IMR-90 (cell line): ENCODE measurements around the gene JADE2. TPM values are rescaled to one million over a fixed set of nuclear protein-coding genes. Genes with fewer than 3 reads are reported as not detected.
"Not testable (repeated sequence)": the region's sequence is repeated elsewhere in the genome, so short reads cannot be mapped to it uniquely, and the experiment has no call there.

Experiments
- ATAC-seq: fragments of 200-7000 bp; cut with Tn5 transposase; 2 replicates; pipeline ENCODE4 v1.9.1; 2020; ENCODE audit warnings: low read depth, mild to moderate bottlenecking, moderate library complexity
- BruUV-seq: library from RNA; stranded (reverse); fragments of 400-500 nt; replicated peaks from 2 replicates; lab custom pipeline; 2021; lab: Mats Ljungman, UMichigan
- CTCF ChIA-PET: fragments of 300-600 bp; formaldehyde crosslinking; extraction: SDS; loops from one replicate; lab custom pipeline; 2021; ENCODE audit warnings: antibody characterized with exemption; lab: Yijun Ruan, JAX
- POLR2A ChIA-PET: fragments of 300-600 bp; sonication (Branson Sonifier 250); formaldehyde crosslinking; loops from one replicate; lab custom pipeline; 2022; ENCODE audit warnings: antibody characterized with exemption; ENCODE audit not compliant: unreplicated experiment; lab: Charles Lee
- DNase-seq: peaks from one replicate; pipeline ENCODE4 v3.0.0; 2013
- H2AFZ ChIP-seq: replicated peaks from 2 replicates; pipeline ENCODE3; 2013; ENCODE audit warnings: low read length, mild to moderate bottlenecking; ENCODE audit not compliant: poor library complexity
- H2AK5ac ChIP-seq: 2 replicates; pipeline ENCODE4 v1.6.1; 2013; ENCODE audit warnings: low read depth, low read length, inconsistent platforms
- H2AK9ac ChIP-seq: replicated peaks from 2 replicates; pipeline ENCODE3; 2013; ENCODE audit warnings: mild to moderate bottlenecking, low read depth, low read length, moderate library complexity; ENCODE audit not compliant: poor library complexity
- H2BK120ac ChIP-seq: 2 replicates; pipeline ENCODE4 v1.6.1; 2013; ENCODE audit warnings: low read depth, low read length, inconsistent platforms
- H2BK15ac ChIP-seq: 3 replicates; pipeline ENCODE4 v1.6.1; 2013; ENCODE audit warnings: low read depth, low read length, inconsistent platforms
- H2BK20ac ChIP-seq: 2 replicates; pipeline ENCODE4 v1.6.1; 2013; ENCODE audit warnings: low read depth, mild to moderate bottlenecking, inconsistent platforms, low read length, moderate library complexity
- H2BK5ac ChIP-seq: 2 replicates; pipeline ENCODE4 v1.6.1; 2013; ENCODE audit warnings: mild to moderate bottlenecking, low read depth, low read length, inconsistent platforms; ENCODE audit not compliant: poor library complexity, severe bottlenecking
- H3K14ac ChIP-seq: replicated peaks from 2 replicates; pipeline ENCODE4 v1.6.1; 2013; ENCODE audit warnings: low read depth, low read length, inconsistent platforms
- H3K18ac ChIP-seq: 2 replicates; pipeline ENCODE4 v1.6.1; 2013; ENCODE audit warnings: low read depth, low read length, control low read depth
- H3K23ac ChIP-seq: 2 replicates; pipeline ENCODE4 v1.6.1; 2013; ENCODE audit warnings: low read depth, low read length, inconsistent platforms
- H3K27ac ChIP-seq: 2 replicates; pipeline ENCODE4 v1.5.1; 2013; ENCODE audit warnings: mild to moderate bottlenecking, control low read depth, low read length; ENCODE audit not compliant: insufficient read depth
- H3K27me3 ChIP-seq: 2 replicates; pipeline ENCODE4 v1.6.1; 2013; ENCODE audit warnings: low read length; ENCODE audit not compliant: control insufficient read depth, insufficient read depth
- H3K36me3 ChIP-seq: 2 replicates; pipeline ENCODE4 v1.6.1; 2013; ENCODE audit warnings: low read length, mixed read lengths; ENCODE audit not compliant: control insufficient read depth, insufficient read depth
- H3K4ac ChIP-seq: 2 replicates; pipeline ENCODE4 v1.6.1; 2013; ENCODE audit warnings: low read depth, low read length, inconsistent platforms
- H3K4me1 ChIP-seq: 2 replicates; pipeline ENCODE4 v1.6.1; 2013; ENCODE audit warnings: low read length, mixed read lengths; ENCODE audit not compliant: control insufficient read depth, insufficient read depth
- H3K4me2 ChIP-seq: 2 replicates; pipeline ENCODE4 v1.6.1; 2013; ENCODE audit warnings: low read depth, mild to moderate bottlenecking, control low read depth, low read length, moderate library complexity
- H3K4me3 ChIP-seq: 2 replicates; pipeline ENCODE4 v1.5.1; 2013; ENCODE audit warnings: low read depth, mild to moderate bottlenecking, control low read depth, low read length, moderate library complexity; ENCODE audit not compliant: insufficient read depth
- H3K56ac ChIP-seq: 2 replicates; pipeline ENCODE4 v1.6.1; 2013; ENCODE audit warnings: low read length, inconsistent platforms; ENCODE audit not compliant: insufficient read depth; ENCODE audit errors: extremely low read depth
- H3K79me1 ChIP-seq, 2 experiments: 2 replicates each; pipeline ENCODE4 v1.6.1; 2013; ENCODE audit warnings: low read length in 2 of 2, inconsistent platforms in 1 of 2, low read depth in 1 of 2
- H3K9ac ChIP-seq: 2 replicates; pipeline ENCODE4 v1.6.1; 2013; ENCODE audit warnings: low read depth, low read length, control low read depth
- H3K9me1 ChIP-seq: 2 replicates; pipeline ENCODE4 v1.6.1; 2013; ENCODE audit warnings: low read length, inconsistent platforms; ENCODE audit not compliant: insufficient read depth
- H3K9me3 ChIP-seq: 2 replicates; pipeline ENCODE4 v1.6.1; 2013; ENCODE audit warnings: low read length; ENCODE audit not compliant: control insufficient read depth, insufficient read depth
- H4K20me1 ChIP-seq: 2 replicates; pipeline ENCODE4 v1.6.1; 2013; ENCODE audit warnings: low read length, inconsistent platforms; ENCODE audit not compliant: insufficient read depth
- H4K5ac ChIP-seq: 2 replicates; pipeline ENCODE4 v1.6.1; 2013; ENCODE audit warnings: mild to moderate bottlenecking, low read depth, low read length, control low read depth
- H4K8ac ChIP-seq, 2 experiments: 2 replicates each; pipeline ENCODE4 v1.6.1; 2013; ENCODE audit warnings: low read depth in 2 of 2, low read length in 2 of 2, control low read depth in 1 of 2, inconsistent platforms in 1 of 2
- H4K91ac ChIP-seq: 2 replicates; pipeline ENCODE4 v1.6.1; 2013; ENCODE audit warnings: low read depth, low read length, inconsistent platforms; ENCODE audit not compliant: insufficient read depth
- WGBS, 2 experiments: methylation state at CpG; one replicate each; pipeline versions ENCODE4 v1.1.5 to v1.1.7; 2013; ENCODE audit warnings: missing lambda C conversion rate in 2 of 2; ENCODE audit not compliant: insufficient read length in 1 of 2; ENCODE audit errors: extremely low coverage in 2 of 2; 5-methylcytosine and 5-hydroxymethylcytosine counted together
- dilution Hi-C: fragments of 300-500 bp; cut with HindIII; formaldehyde crosslinking; loops from one replicate; pipeline ENCODE4 v1.14.3; 2018; ENCODE audit warnings: low sequenced_read_pairs; ENCODE audit not compliant: unreplicated experiment
- in situ Hi-C: fragments of 300-500 bp; cut with MboI; formaldehyde crosslinking; loops from 3 replicates; pipeline ENCODE4 v1.14.3; 2019; ENCODE audit warnings: low sequenced_read_pairs, inconsistent platforms, mixed read lengths
- intact Hi-C: fragments of 100-400 bp; cut with micrococcal nuclease; formaldehyde crosslinking; loops from 2 replicates; pipeline ENCODE4 v1.10.0; 2022
- polyA plus RNA-seq, 3 experiments: library from polyadenylated mRNA; depleted of rRNA; stranded (reverse); fragments of >200 nt; gene quantifications; 2 replicates each; pipeline ENCODE4 v1.2.3, GENCODE V29; 2012; ENCODE audit warnings: low replicate concordance in 1 of 3
- total RNA-seq: library from RNA; depleted of rRNA; stranded (reverse); fragments of >200 nt; gene quantifications from 2 replicates; pipeline ENCODE4 v1.2.3, GENCODE V29; 2012

JADE2 gene
- total and polyA plus RNA-seq, 2 of the 4 experiments (the other 2 are of a cell fraction): 13.3 to 14.9 TPM

DNA sequence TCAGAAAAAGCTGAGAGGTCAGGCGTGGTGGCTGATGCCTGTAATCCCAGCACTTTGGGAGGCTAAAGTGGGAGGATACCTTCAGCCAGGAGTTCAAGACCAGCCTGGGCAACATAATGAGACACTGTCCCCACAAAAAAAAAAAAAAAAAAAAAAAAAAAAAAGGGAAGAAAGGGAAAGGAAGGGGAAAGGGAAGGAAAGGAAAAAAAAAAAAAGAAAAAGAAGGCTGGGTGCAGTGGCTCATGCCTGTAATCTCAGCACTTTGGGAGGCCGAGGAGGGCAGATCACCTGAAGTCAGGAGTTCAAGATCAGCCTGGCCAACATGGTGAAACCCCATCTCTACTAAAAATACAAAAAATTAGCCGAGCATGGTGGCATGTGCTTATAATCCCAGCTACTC, 74.3 kb downstream of the JADE2 start:
- H3K4me2 ChIP-seq, H3K14ac ChIP-seq, H3K36me3 ChIP-seq, H2BK15ac ChIP-seq, H4K8ac ChIP-seq, H2BK5ac ChIP-seq, intact Hi-C loops, H3K9ac ChIP-seq, H3K27me3 ChIP-seq, H3K9me1 ChIP-seq, BruUV-seq, H3K4me3 ChIP-seq, H3K27ac ChIP-seq, H4K91ac ChIP-seq, H2BK120ac ChIP-seq, H4K20me1 ChIP-seq, H3K56ac ChIP-seq, H2BK20ac ChIP-seq, DNase-seq, in situ Hi-C loops, H2AFZ ChIP-seq, ATAC-seq, H3K79me1 ChIP-seq, POLR2A ChIA-PET, H3K18ac ChIP-seq, H3K23ac ChIP-seq, dilution Hi-C loops, H4K5ac ChIP-seq, H3K4ac ChIP-seq, H3K9me3 ChIP-seq, H2AK5ac ChIP-seq, H3K4me1 ChIP-seq, H2AK9ac ChIP-seq: not testable (repeated sequence)
- CTCF ChIA-PET: interaction anchor here (1.6 kb wide), 1 partner anchor 13 kb away, joined by 3 read pairs; no protein-coding TSS in a partner anchor
- no CpG with 5 or more reads among the region's 3 CpGs for WGBS, 2 experiments
